Measurements from ENCODE around the gene ZP2. TPM values are rescaled to one million over a fixed set of nuclear protein-coding genes. Genes with fewer than 3 reads are reported as not detected.
"Not testable (repeated sequence)": the region's sequence is repeated elsewhere in the genome, so short reads cannot be mapped to it uniquely, and the experiment has no call there.

The ZP2 gene
- total and polyA plus RNA-seq, 7 donors: not detected

GRCh38 chr16:21203155-21203797 lies 8.1 kb downstream of the ZP2 start:
- Histone ChIP-seq H3K27me3 (ENCODE audit: insufficient read depth in 3 of 3, low read length in 2 of 3) (no peaks in the 10 kb centered on the region), H3K4me3 (no peak overlapping the region), H3K36me3 (ENCODE audit: insufficient read depth in 1 of 2, low read depth in 1 of 2) (no peaks in the 10 kb centered on the region), H3K27ac (no peak overlapping the region), H3K4me1 (no peaks in the 10 kb centered on the region), H3K9me3 (no peaks in the 10 kb centered on the region)
- DNase-seq (no peak), ATAC-seq (no peak)
- intact Hi-C loops (cut with DNase I): no loop called here
- TF ChIP-seq, protein P1, sequence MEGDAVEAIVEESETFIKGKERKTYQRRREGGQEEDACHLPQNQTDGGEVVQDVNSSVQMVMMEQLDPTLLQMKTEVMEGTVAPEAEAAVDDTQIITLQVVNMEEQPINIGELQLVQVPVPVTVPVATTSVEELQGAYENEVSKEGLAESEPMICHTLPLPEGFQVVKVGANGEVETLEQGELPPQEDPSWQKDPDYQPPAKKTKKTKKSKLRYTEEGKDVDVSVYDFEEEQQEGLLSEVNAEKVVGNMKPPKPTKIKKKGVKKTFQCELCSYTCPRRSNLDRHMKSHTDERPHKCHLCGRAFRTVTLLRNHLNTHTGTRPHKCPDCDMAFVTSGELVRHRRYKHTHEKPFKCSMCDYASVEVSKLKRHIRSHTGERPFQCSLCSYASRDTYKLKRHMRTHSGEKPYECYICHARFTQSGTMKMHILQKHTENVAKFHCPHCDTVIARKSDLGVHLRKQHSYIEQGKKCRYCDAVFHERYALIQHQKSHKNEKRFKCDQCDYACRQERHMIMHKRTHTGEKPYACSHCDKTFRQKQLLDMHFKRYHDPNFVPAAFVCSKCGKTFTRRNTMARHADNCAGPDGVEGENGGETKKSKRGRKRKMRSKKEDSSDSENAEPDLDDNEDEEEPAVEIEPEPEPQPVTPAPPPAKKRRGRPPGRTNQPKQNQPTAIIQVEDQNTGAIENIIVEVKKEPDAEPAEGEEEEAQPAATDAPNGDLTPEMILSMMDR (IDR thresholded peaks at IDR 0.05): no peak
- WGBS, 3 donors: 58 to 70% (median 65%) methylated on average over 7 of the region's 7 CpGs

DNA sequence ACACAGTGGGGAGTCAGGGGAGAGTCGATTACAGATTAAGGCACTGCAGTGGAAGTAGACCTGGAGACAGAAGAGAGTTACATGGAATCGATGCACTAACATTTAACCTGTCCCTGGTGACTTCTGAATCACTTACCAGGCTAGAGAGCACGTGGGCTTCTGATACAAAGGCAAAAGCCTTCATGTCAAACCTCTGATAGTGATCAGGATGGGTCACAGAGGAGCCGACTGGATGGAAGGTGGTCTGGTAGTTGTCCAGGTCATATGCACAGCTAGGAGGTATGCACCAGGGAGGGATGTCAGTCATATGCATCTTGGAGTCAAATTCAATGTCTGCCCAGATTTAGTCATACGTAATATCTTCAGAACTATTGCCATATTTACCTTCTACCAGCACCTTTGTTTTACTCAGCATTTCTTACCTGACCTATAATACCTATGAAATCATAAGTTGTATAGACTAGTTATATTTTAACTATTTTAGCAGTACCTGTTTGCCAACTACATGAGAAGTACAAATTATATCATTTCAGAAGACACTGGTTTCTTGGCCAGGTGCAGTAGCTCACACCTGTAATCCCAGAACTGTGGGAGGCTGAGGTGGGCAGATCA lies 11.7 kb downstream of the ZP2 start:
- TF ChIP-seq, protein P1 (IDR thresholded peaks at IDR 0.05): no peak
- Histone ChIP-seq H3K36me3 (ENCODE audit: insufficient read depth in 1 of 2, low read depth in 1 of 2) (no peaks in the 10 kb centered on the region), H3K4me1 (no peaks in the 10 kb centered on the region), H3K9me3 (no peaks in the 10 kb centered on the region), H3K27me3 (ENCODE audit: insufficient read depth in 3 of 3, low read length in 2 of 3) (no peaks in the 10 kb centered on the region), H3K4me3 (no peak overlapping the region), H3K27ac (no peak overlapping the region)
- 75 to 76% (median 75%) methylated on average over 5 of the region's 5 CpGs for WGBS, 3 donors
- DNase-seq (no peak), ATAC-seq (no peak)
- intact Hi-C loops (cut with DNase I): no loop called here

DNA sequence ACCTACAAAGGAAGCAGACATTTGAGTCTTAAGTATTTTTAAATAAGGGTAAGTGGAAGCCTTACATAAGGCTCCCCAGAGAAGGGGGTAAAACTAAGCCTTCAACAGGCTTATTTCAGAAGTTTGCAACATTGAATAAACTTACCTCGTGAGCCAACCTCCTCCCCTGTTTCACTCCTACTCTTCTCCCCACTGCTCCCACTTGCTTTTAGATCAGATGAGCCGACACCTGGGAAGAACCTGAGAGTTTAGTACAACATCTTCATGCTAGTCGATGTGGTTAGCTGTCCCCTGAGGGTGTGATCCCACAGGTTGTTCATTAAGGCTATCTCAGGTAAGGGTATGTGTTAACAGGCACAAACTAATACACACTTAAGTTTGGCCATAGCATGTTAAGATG lies 13.8 kb downstream of the ZP2 start:
- no peak overlapping the region for H3K27ac ChIP-seq
- ATAC-seq: no peak
- TF ChIP-seq, protein P1 (IDR thresholded peaks at IDR 0.05): no peak
- no peaks in the 10 kb centered on the region for H3K4me1 ChIP-seq
- no peaks in the 10 kb centered on the region for H3K9me3 ChIP-seq
- no peak overlapping the region for H3K4me3 ChIP-seq
- H3K36me3 ChIP-seq (ENCODE audit: insufficient read depth in 1 of 2, low read depth in 1 of 2): no peaks in the 10 kb centered on the region
- 78 to 95% (median 85%) methylated on average over 3 of the region's 3 CpGs for WGBS, 3 donors
- intact Hi-C loops (cut with DNase I): no loop called here
- H3K27me3 ChIP-seq (ENCODE audit: insufficient read depth in 3 of 3, low read length in 2 of 3): no peaks in the 10 kb centered on the region
- DNase-seq: no peak

DNA sequence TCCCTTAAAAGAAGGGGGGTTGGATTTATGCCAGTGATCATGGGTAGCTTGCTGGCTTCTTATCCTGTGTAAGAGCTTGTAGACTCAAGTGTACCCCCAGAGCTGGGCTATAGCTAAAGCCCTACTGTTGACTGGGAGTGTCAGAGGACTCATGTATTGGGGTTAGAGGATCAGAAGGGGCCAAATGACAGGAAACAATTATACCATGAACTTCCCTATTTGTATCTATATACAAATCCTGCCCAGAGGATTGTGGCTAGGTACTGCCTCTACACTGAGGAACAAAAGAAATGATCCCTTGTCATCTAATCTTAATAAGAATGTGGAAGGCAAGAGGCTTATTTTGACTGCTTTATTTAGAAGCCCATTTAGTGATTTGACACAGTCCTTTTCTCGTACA lies 14.3 kb downstream of the ZP2 start:
- Histone ChIP-seq H3K9me3 (no peaks in the 10 kb centered on the region), H3K4me3 (no peak overlapping the region), H3K36me3 (ENCODE audit: insufficient read depth in 1 of 2, low read depth in 1 of 2) (no peaks in the 10 kb centered on the region), H3K4me1 (no peaks in the 10 kb centered on the region), H3K27me3 (ENCODE audit: insufficient read depth in 3 of 3, low read length in 2 of 3) (no peaks in the 10 kb centered on the region), H3K27ac (no peak overlapping the region)
- TF ChIP-seq, protein P1 (IDR thresholded peaks at IDR 0.05): no peak
- no peak for DNase-seq
- intact Hi-C loops (cut with DNase I): no loop called here
- 75 to 88% (median 84%) methylated on average over 1 of the region's 1 CpG for WGBS, 3 donors
- ATAC-seq: no peak

DNA sequence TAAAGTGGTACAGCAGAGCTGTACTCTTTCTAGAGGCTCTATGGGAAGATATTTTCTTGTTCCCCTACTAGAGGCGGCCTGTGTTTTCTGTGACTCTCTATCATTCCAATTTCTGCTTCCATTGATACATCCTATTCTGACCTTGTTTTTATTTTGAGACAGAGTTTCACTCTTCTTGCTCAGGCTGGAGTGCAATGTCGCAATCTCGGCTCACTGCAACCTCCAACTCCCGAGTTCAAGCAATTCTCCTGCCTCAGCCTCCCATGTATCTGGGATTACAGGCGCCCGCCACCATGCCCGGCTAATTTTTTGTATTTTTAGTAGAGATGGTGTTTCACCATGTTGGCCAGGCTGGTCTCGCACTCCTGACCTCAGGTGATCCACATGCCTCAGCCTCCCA lies 16.0 kb downstream of the ZP2 start:
- ATAC-seq; H3K9me3 ChIP-seq; H3K36me3 ChIP-seq (ENCODE audit: insufficient read depth in 1 of 2, low read depth in 1 of 2); H3K27me3 ChIP-seq (ENCODE audit: insufficient read depth in 3 of 3, low read length in 2 of 3); intact Hi-C loops (cut with DNase I); H3K4me3 ChIP-seq; H3K4me1 ChIP-seq; H3K27ac ChIP-seq; DNase-seq: not testable (repeated sequence)
- WGBS, 3 donors: 93 to 95% (median 94%) methylated on average over 8 of the region's 8 CpGs
